ENCODE results near the gene C7orf33.
"Not testable (repeated sequence)": the region's sequence is repeated elsewhere in the genome, so short reads cannot be mapped to it uniquely, and the experiment has no call there.

Gene C7orf33, protein sequence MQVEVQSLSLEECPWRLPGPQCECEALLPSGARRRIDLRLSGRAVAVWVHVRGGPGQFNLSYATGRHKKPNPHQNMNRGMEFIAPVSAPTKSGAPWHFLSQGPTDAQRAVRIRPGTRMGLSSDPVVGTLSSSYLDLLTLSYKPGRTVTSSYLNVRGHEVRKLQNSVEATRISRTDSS

GRCh38 chr7:148590471-148590870 lies at the start of gene C7orf33:
TSS of gene C7orf33 (plus strand) at chr7:148590766. CDS start at chr7:148590926, 160 bp downstream.
- no peak for DNase-seq (ENCODE audit: low read depth in 2 of 2)

DNA sequence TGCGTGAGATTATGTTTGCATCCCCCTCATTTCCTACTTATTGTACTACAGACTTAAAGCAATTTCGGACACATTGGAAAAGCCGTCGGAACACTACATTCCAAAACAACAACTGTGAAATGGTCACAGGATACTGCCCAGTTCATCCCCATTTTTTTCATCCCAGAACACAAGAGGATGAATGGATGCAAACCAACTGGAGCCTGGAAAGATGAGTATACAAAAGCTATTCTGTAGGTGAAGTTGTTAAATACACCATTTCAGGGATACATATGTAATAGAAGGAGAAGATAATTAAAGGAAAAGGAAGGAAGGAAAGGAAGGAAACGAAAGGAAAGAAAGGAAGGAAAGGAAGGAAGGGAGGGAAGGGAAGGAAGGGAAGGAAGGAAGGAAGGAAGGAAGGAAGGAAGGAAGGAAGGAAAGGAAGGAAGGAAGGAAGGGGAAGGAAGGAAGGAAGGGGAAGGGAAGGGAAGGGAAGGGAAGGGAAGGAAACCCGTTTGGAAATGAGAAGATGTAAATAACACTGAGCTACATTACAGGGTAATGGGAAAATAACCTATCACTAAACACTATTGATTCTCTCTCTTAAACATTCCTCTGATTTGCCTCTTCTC lies 48.6 kb upstream of the C7orf33 start:
- no peak for DNase-seq (ENCODE audit: low read depth in 2 of 2)

GRCh38 chr7:148543302-148543701 lies 47.3 kb upstream of the C7orf33 start:
- no peak for DNase-seq (ENCODE audit: low read depth in 2 of 2)

DNA sequence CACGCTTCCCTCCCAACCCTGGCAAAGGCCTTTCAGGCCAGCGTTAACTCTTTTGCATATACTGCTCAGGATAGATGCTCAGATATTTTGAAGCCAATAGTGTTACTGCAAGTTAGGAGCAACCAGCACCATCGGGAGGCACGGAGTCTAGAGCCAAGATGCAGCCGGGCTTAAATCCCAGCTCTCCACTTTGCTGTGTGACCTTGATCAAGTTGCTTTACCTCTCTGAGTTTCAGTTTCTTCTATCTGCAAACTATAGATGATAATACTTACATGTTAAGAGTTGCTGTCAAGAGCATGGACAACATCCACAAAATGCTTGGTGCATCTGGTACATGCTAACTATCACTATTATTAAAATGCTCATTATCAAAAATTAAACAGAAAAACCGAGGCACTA lies 45.4 kb upstream of the C7orf33 start:
- DNase-seq (ENCODE audit: low read depth in 2 of 2), result no peak

DNA sequence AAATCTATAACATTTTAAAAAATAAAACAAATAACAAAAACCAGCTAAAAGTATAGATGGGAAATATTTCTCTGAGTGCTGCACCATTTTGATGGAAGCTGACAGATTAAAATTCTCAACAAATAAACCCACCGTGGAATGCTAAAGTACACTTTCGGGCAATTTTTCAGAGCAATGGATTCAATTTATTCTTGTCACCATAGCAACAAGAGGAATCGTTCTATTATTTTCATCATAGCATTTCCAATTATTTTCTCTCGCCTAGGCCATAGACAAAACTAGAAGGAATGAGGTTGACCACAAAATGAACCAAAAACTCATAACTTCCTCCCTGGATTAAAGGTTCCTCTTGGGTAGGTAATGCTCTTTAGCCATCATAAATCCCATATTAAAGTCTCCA lies 44.6 kb upstream of the C7orf33 start:
- DNase-seq (ENCODE audit: low read depth in 2 of 2), result no peak

DNA sequence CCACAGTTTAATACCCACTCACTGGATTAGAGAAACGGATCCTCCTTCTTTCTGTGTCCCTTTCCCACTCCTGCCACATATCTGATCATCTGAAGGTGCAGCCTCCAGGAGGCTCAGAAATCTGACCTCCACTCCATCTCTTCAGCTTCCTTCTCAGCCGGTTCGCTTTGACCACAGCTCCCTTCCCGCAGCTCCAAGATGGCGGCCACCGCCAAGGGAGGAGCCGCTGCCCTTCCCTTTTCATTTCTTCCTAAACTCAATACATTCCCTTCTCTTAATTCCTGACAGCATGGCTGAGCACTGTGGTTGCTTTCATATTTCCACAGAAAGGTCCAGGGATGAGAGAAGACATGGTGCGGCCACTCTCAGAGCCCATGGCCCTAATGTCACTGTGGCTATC lies 43.7 kb upstream of the C7orf33 start:
- no peak for DNase-seq (ENCODE audit: low read depth in 2 of 2)

GRCh38 chr7:148547951-148548350 lies 42.6 kb upstream of the C7orf33 start:
- DNase-seq (ENCODE audit: low read depth in 2 of 2), result no peak

DNA sequence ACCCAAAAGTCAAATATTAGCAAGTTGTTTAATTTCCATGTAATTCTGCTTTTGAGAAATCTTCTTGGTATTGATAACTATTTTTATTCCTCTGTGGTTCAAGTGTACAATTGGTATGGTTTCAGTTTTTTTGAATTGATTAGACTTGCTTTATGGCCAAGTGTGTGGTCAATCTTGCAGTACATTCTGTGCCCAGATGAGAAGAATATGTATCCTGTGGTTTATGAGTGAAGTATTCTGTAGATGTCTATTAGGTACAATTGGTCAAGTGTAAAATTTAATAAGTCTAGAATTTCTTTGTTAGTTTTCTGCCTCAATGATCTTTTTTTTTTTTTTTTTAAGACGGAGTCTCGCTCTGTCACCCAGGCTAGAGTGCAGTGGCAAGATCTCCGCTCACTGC lies 36.6 kb upstream of the C7orf33 start:
- no peak for DNase-seq (ENCODE audit: low read depth in 2 of 2)

DNA sequence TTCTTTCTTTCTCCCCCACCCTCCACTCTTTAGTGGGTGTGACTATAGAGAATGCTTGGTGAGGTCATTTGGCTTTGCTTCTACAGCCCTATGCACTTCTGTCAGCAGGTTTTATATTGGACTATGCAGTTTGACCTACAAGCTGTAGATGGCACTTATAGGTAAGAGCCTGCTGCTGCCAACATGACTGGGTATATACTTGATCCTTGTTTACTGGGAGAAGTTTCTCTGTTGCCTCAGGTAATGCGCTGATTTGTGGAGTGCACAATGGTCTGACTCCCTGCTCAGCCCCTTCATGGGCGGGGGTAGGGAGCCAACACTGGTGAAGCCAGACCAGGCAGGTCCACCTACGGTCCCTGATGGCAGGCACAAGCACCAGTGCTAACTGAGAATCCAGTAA lies 33.7 kb upstream of the C7orf33 start:
- no peak for DNase-seq (ENCODE audit: low read depth in 2 of 2)

- DNase-seq (ENCODE audit: low read depth in 2 of 2), result no peak
Observed at GRCh38 chr7:148558914-148559313, 31.7 kb upstream of the C7orf33 start.

- no peak for DNase-seq (ENCODE audit: low read depth in 2 of 2)
Observed at GRCh38 chr7:148561099-148561498, 29.5 kb upstream of the C7orf33 start.

- DNase-seq (ENCODE audit: low read depth in 2 of 2), result no peak
Observed at GRCh38 chr7:148563583-148564274, 26.8 kb upstream of the C7orf33 start.

- not testable (repeated sequence) for DNase-seq (ENCODE audit: low read depth in 2 of 2)
Observed at GRCh38 chr7:148564275-148564951, 26.2 kb upstream of the C7orf33 start.

DNA sequence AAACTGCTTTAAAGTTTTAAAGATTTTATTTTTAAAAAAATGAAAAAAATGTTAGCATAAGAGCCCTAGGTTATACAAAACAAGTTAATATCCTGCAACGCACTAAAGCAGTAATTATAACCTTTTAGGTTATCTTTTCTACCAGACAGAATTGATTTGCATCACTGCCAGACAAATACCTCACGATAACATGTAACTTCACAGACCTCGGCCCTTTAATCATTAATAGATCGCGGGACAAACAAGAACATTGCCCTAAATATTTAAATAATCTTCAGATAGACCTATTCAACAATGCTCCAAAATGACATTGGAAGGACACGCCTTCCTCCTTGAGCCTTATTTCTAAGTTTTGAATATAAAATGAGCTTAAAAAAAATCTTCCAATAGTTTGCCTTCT lies 23.8 kb upstream of the C7orf33 start:
- DNase-seq (ENCODE audit: low read depth in 2 of 2), result no peak

DNA sequence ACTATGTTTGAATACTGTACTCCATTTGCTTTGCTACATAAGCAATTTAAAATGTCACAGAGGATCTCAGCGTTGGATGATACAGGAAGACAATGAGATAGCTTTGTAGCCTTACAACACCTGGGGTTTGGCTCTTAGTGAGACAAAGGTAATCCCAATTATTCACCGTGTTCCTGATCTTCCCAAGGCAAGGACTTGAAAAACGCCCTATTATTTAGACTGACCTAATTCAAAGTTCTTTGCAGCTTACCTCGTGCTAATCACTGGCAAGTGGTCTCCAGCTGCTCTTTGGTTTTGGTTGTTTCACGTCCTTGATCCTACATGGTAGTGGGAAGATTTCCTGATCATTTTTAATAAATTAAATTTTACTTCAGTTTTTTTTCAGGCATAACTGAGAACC lies 23.0 kb upstream of the C7orf33 start:
- no peak for DNase-seq (ENCODE audit: low read depth in 2 of 2)

DNA sequence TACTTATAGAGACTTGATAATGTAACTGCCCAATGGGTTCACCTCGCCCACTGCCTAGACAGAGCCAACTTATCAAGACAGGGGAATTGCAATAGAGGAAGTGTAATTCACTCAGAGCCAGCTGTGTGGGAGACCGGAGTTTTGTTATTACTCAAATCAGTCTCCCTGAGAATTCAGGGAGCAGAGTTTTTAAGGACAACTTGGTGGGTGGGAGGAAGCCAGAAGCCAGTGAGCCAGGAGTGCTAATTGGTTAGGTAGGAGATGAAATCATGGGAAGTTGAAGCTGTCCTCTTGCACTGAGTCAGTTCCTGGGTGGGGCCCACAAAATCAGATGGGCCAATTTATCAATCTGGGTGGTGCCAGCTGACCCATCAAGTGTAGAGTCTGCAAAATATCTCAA lies 20.1 kb upstream of the C7orf33 start:
- DNase-seq (ENCODE audit: low read depth in 2 of 2), result no peak

- DNase-seq (ENCODE audit: low read depth in 2 of 2), result not testable (repeated sequence)
Observed at GRCh38 chr7:148570973-148571372, 19.6 kb upstream of the C7orf33 start.

- no peak for DNase-seq (ENCODE audit: low read depth in 2 of 2)
Observed at GRCh38 chr7:148571381-148571780, 19.2 kb upstream of the C7orf33 start.

- DNase-seq (ENCODE audit: low read depth in 2 of 2), result no peak
Observed at GRCh38 chr7:148572067-148572522, 18.5 kb upstream of the C7orf33 start.

DNA sequence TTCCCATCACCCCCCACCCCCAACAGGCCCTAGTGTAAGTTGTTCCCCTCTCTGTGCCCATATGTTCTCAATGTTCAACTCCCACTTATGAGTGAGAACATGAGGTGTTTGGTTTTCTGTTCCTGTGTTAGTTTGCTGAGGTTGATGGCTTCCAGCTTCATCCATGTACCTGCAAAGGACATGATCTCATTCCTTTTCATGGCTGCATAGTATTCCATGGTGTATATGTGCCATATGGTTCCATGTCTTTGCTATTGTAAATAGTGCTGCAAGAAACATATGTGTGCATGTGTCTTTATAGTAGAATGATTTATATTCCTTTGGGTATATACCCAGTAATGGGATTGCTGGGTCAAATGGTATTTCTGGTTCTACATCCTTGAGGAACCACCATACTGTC lies 17.0 kb upstream of the C7orf33 start:
- DNase-seq (ENCODE audit: low read depth in 2 of 2), result not testable (repeated sequence)

- DNase-seq (ENCODE audit: low read depth in 2 of 2), result peak; percentile 39 to 52
Observed at GRCh38 chr7:148575640-148576411, 14.7 kb upstream of the C7orf33 start.

GRCh38 chr7:148579366-148579765 lies 11.2 kb upstream of the C7orf33 start:
- no peak for DNase-seq (ENCODE audit: low read depth in 2 of 2)
